HUES6 (cell line): ENCODE data around the gene EME2.

Experiments used
- H3K27ac ChIP-seq: 2 replicates; pipeline ENCODE4 v1.7.0; 2013; ENCODE audit warnings: low read depth, mild to moderate bottlenecking, low read length, inconsistent platforms
- H3K27me3 ChIP-seq: 2 replicates; pipeline ENCODE4 v1.6.1; 2013; ENCODE audit warnings: low read length; ENCODE audit not compliant: control insufficient read depth, insufficient read depth
- H3K36me3 ChIP-seq: 2 replicates; pipeline ENCODE4 v1.6.1; 2013; ENCODE audit warnings: low read length; ENCODE audit not compliant: control insufficient read depth, insufficient read depth
- H3K4me1 ChIP-seq: 2 replicates; pipeline ENCODE4 v1.6.1; 2013; ENCODE audit warnings: low read length; ENCODE audit not compliant: control insufficient read depth, insufficient read depth
- H3K4me3 ChIP-seq: 2 replicates; pipeline ENCODE4 v1.5.1; 2013; ENCODE audit warnings: low read depth, low read length
- H3K9ac ChIP-seq: one replicate; pipeline ENCODE4 v1.6.1; 2013; ENCODE audit warnings: mild to moderate bottlenecking, low read length
- H3K9me3 ChIP-seq: 2 replicates; pipeline ENCODE4 v1.6.1; 2013; ENCODE audit warnings: low read depth, low read length; ENCODE audit not compliant: control insufficient read depth, insufficient read depth

Gene EME2

DNA sequence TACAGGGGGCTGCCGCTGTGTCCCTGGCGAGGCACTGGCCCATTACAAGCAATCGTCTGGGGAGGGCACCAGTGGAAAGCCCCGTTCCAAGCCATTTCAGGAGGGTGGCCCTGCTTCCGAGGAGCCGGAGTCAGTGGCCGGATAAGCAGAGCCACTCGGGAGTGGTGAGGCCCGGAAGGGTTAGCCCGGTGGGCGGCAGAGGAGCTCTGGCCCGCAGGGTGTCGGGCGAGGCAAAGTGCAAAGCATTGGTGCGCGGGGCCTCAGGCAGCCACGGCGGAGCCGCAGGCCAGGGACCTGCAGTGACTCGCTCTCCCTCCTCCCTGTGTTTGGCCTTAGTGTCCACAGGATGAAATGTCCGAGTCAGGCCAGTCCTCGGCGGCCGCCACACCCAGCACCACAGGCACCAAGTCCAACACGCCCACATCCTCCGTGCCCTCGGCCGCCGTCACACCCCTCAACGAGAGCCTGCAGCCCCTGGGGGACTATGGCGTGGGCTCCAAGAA, 25.9 kb upstream of the EME2 start:
- peak overlapping the region; percentile 75; the same call in 1 of the 2 replicates for H3K27ac ChIP-seq

DNA sequence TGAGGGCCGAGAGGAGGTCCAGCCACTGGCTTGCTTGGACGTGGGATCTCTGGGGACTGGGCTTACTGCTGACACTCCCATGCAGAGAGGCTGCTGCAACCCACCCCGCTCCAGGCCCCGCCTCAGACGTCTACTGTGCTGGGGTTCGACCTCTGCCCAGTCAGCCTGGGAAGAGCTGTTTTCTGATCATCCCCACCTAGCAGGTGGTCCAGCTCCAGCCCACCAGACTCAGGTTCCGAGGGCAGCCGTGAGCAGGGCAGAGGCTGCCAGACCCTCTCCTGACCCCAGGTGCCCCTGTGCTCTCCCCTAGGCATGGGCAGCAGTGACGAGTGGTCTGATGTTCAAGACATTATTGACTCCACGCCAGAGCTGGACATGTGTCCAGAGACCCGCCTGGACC, 24.7 kb upstream of the EME2 start:
- no peaks in the 10 kb centered on the region for H3K4me1 ChIP-seq
- no peak overlapping the region for H3K27ac ChIP-seq
- H3K36me3 ChIP-seq = peaks cover 52% of the 10 kb centered on the region

More for the DNA sequence above, 25.9 kb upstream of the EME2 start:
- Histone ChIP-seq H3K27me3 (no peaks in the 10 kb centered on the region), H3K9ac (no peak overlapping the region), H3K36me3 (peaks cover 42% of the 10 kb centered on the region), H3K4me1 (no peaks in the 10 kb centered on the region), H3K4me3 (no peak overlapping the region), H3K9me3 (no peaks in the 10 kb centered on the region)

DNA sequence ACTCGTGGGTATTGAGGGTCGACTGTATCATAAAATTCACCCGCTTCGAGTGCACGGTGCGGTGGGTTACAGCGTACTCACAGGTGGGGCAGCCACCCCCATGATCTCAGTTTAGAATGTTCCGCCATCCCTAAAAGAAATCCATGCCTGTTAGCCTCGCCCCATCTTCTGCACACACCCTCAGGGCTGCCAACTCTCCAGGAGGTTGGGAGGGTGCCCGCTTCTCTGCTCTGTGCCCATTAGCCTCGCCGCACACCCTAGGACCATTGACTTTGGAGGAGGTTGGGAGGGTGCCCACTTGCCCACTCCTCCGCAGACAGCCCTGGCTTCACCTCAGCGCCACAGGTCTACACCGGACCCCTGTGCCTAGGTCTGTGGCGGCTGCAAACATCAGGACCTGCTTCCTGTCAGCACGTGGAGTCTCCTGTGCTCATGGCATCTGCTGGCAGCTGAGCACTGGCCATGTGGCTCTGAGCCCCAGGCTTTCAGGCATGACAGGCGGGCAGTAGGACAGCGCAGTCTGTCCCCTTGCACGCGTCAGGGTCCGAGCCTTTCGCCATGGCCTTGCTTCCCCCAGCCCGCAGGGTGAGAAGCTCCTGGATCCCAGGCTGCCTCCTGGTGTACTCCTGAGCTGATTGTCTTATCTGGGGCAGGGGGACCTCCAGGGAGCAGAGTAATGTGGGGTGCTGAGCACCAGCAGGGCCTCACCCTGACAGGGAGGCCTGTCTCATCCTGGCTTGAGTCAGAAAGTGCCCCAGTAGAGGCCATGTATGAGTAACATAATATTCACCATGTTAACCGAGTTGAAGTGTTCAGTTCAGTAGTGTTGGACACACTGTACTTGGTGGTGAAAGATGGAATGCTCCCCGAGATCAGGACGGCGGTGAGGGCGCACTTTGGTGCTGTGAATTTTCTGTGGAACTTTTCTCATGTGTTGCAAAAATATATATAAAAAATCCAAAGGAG, 23.2 kb upstream of the EME2 start:
- no peaks in the 10 kb centered on the region for H3K4me1 ChIP-seq
- H3K9ac ChIP-seq = no peak overlapping the region
- H3K27me3 ChIP-seq = no peaks in the 10 kb centered on the region
- no peak overlapping the region for H3K27ac ChIP-seq
- H3K9me3 ChIP-seq = no peaks in the 10 kb centered on the region
- no peak overlapping the region for H3K4me3 ChIP-seq
- H3K36me3 ChIP-seq = peaks cover 50% of the 10 kb centered on the region

More for the DNA sequence above, 24.7 kb upstream of the EME2 start:
- no peak overlapping the region for H3K4me3 ChIP-seq
- H3K9ac ChIP-seq = no peak overlapping the region
- H3K9me3 ChIP-seq = no peaks in the 10 kb centered on the region
- no peaks in the 10 kb centered on the region for H3K27me3 ChIP-seq

- no peaks in the 10 kb centered on the region for H3K4me1 ChIP-seq
- no peak overlapping the region for H3K4me3 ChIP-seq
- no peak overlapping the region for H3K27ac ChIP-seq
- H3K36me3 ChIP-seq = peaks cover 47% of the 10 kb centered on the region
- H3K27me3 ChIP-seq = no peaks in the 10 kb centered on the region
- no peak overlapping the region for H3K9ac ChIP-seq
- H3K9me3 ChIP-seq = no peaks in the 10 kb centered on the region
These were observed 20.7 kb upstream of the EME2 start for GRCh38 chr16:1751946-1752345.

- no peaks in the 10 kb centered on the region for H3K9me3 ChIP-seq
- H3K36me3 ChIP-seq = peaks cover 38% of the 10 kb centered on the region
- H3K4me1 ChIP-seq = no peaks in the 10 kb centered on the region
- H3K9ac ChIP-seq = no peak overlapping the region
- no peak overlapping the region for H3K4me3 ChIP-seq
- no peak overlapping the region for H3K27ac ChIP-seq
- H3K27me3 ChIP-seq = no peaks in the 10 kb centered on the region
These were observed 19.8 kb upstream of the EME2 start for GRCh38 chr16:1752853-1753252.

- H3K4me3 ChIP-seq = no peak overlapping the region
- H3K27ac ChIP-seq = no peak overlapping the region
- H3K9me3 ChIP-seq = no peaks in the 10 kb centered on the region
These were observed 18.4 kb upstream of the EME2 start for GRCh38 chr16:1754204-1754603.

DNA sequence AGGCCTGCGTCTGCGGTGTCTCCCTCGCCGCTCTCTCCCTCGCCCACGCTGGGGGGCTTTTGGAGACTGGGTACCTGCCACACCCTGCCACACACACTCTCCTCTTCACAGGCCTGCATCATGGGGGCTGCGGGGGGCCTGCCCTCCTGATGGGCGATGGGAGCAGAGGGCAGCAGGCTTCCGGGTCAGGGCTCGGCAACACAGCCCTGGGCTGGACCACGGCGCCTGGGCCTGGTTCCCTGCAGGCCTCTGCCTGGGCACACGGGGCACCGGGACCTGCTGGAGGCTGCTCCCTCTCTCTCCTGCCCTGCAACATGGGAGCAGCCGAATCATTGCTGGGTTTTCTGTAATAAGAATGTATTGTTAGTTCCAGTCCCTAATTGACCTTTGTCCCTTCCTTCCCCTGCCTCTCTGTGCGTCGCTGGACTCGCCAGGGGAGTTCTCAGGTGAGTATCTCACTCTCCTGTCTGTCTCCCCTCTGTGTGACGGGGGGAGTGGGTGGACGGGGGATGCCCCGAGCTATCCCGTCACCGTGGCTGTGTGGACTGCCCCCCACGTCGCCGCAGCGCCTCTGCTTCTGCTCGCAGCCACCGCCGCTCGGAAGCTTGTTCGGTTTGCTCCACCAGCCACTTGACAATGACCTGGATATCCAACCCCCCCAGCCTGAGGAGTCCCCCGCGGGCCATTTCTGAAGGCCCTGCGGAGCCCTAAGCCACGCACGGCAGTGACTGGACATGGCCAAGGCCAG, 14.7 kb upstream of the EME2 start:
- H3K27me3 ChIP-seq = no peaks in the 10 kb centered on the region
- no peaks in the 10 kb centered on the region for H3K9me3 ChIP-seq
- no peak overlapping the region for H3K27ac ChIP-seq
- H3K4me1 ChIP-seq = no peaks in the 10 kb centered on the region
- H3K9ac ChIP-seq = no peak overlapping the region
- H3K4me3 ChIP-seq = no peak overlapping the region
- peaks cover 29% of the 10 kb centered on the region for H3K36me3 ChIP-seq

More at GRCh38 chr16:1754204-1754603, 18.4 kb upstream of the EME2 start:
- Histone ChIP-seq H3K36me3 (peaks cover 26% of the 10 kb centered on the region), H3K9ac (no peak overlapping the region), H3K4me1 (no peaks in the 10 kb centered on the region), H3K27me3 (no peaks in the 10 kb centered on the region)

DNA sequence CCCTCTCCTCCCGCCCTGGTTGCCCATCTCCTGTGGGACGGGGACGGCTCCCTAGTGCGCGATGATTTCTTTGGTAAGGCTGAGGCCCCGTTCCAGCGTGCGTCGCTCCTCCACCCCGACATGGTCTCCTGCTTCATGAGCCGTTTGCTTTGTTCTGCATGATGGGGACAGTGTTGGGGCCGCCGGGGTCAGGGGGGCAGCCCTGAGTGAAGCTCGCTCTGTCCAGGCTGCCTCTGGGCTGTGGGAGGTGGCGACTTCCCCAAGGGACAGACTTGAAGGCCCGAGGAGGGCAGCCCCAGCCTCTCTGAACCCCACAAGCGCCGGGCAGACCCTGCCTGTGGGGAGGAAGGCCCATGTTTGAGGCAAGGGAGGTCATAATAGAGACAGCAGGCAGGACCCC, 13.7 kb upstream of the EME2 start:
- Histone ChIP-seq H3K27ac (no peak overlapping the region), H3K4me3 (no peak overlapping the region), H3K27me3 (no peaks in the 10 kb centered on the region), H3K9ac (no peak overlapping the region), H3K4me1 (peaks cover 2% of the 10 kb centered on the region; the same call in 1 of the 2 replicates), H3K36me3 (peaks cover 29% of the 10 kb centered on the region), H3K9me3 (no peaks in the 10 kb centered on the region)

- Histone ChIP-seq H3K36me3 (peaks cover 27% of the 10 kb centered on the region), H3K9me3 (no peaks in the 10 kb centered on the region), H3K4me1 (peaks cover 7% of the 10 kb centered on the region), H3K27me3 (no peaks in the 10 kb centered on the region), H3K27ac (no peak overlapping the region), H3K4me3 (no peak overlapping the region), H3K9ac (no peak overlapping the region)
These were observed 13.1 kb upstream of the EME2 start for GRCh38 chr16:1759511-1759910.

DNA sequence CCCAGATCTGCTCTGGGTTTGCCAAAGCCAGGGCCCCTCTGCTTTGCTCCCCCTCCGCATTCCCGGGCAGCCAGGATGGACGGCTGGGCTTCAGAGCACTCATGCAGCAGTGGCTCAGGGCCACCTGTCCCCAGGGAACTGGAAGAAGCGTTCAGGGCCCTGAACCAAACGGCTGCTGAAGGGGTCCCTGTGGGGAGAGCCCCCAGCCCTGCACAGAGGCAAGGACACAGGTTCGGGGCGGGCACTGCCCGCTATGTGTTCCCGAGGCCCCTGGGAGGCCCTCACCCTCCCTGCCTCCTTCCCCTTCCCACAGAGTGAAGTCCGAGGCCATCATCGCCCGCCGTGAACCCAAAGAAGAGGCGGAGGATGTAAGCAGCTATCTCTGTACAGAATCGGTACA, 11.7 kb upstream of the EME2 start:
- Histone ChIP-seq H3K27ac (no peak overlapping the region), H3K36me3 (peaks cover 39% of the 10 kb centered on the region), H3K4me1 (peaks cover 7% of the 10 kb centered on the region), H3K27me3 (no peaks in the 10 kb centered on the region), H3K4me3 (no peak overlapping the region), H3K9ac (no peak overlapping the region), H3K9me3 (no peaks in the 10 kb centered on the region)

GRCh38 chr16:1761751-1762150, 10.9 kb upstream of the EME2 start:
- peaks cover 7% of the 10 kb centered on the region for H3K4me1 ChIP-seq
- H3K9ac ChIP-seq = no peak overlapping the region
- no peaks in the 10 kb centered on the region for H3K9me3 ChIP-seq
- no peak overlapping the region for H3K4me3 ChIP-seq
- no peak overlapping the region for H3K27ac ChIP-seq
- H3K36me3 ChIP-seq = peaks cover 46% of the 10 kb centered on the region
- H3K27me3 ChIP-seq = no peaks in the 10 kb centered on the region
